Kidney epithelial cell (primary cell): ENCODE results near the gene NPAS1. TPM values are rescaled to one million over a fixed set of nuclear protein-coding genes. Genes with fewer than 3 reads are reported as not detected.

Source experiments
- DNase-seq: peaks from one replicate; pipeline ENCODE4 v3.0.0-alpha.2; 2010; ENCODE audit warnings: low read depth
- H3K27me3 ChIP-seq: 2 replicates; pipeline ENCODE4 v1.6.0; 2011; ENCODE audit warnings: low read length; ENCODE audit not compliant: control insufficient read depth, insufficient read depth
- H3K36me3 ChIP-seq: 2 replicates; pipeline ENCODE4 v1.5.1; 2011; ENCODE audit warnings: low read length; ENCODE audit not compliant: control insufficient read depth, insufficient read depth
- H3K4me3 ChIP-seq: 2 replicates; pipeline ENCODE4 v1.5.1; 2011; ENCODE audit warnings: low read depth, mild to moderate bottlenecking, control low read depth, low read length
- total RNA-seq: library from RNA; depleted of rRNA; stranded (reverse); fragments of >200 nt; gene quantifications from 2 replicates; pipeline ENCODE4 v1.2.3, GENCODE V29; 2015
- TF ChIP-seq, protein P1 (sequence below): IDR thresholded peaks from 2 replicates; pipeline ENCODE4 v1.5.1; 2011; ENCODE audit warnings: mild to moderate bottlenecking, moderate library complexity, low read length, control low read depth, inconsistent platforms; ENCODE audit not compliant: insufficient read depth, poor library complexity, severe bottlenecking

NPAS1 gene
- total RNA-seq, 1 donor from 2014 or later = 1.6 TPM

DNA sequence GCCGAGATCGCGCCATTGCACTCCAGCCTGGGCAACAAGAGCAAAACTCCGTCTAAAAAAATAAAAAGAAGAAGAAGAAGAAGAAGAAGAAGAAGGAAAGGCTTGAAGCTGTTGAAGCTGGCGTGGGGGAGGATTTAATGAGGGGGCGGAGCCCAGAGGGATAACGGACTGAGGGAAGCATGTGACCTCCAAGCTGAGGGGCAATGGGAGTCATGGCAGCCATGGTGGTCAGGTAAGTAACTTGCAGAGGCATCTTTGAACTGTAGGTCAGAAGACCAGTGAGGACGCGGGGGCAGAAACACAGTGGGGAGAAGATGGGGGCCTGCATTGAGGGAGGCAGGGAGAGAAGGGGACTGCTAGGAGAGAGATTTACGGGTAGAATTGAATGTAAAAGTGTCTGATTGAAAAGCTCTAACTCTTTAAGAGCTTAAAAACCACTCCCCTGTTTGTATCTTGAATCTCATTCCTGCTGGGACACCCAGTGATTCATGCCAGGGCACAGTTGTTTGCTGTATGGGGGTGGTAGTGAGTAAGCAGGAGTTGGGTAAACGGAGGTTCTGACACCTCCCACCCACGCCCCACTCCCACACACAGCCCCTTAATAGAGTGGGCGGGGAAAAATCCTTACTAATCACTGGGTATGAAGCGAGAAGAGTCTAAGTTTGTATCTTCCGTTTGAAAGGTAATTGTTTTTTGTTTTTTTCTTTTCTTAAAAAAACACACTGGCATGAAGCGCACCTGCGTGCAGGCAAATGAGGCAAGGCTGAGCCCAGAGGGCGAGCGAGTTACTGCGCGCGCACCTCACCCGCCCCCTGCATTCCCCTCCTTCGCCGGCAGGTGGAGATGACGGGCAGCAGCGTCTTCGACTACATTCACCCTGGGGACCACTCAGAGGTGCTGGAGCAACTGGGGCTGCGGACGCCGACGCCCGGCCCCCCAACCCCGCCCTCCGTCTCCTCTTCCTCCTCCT is 15.8 kb downstream of the NPAS1 start:
- Histone ChIP-seq H3K27me3 (no peaks in the 10 kb centered on the region), H3K4me3 (peak overlapping the region; percentile 48), H3K36me3 (no peaks in the 10 kb centered on the region)
- peak; percentile 69 for DNase-seq
- TF ChIP-seq, protein P1, sequence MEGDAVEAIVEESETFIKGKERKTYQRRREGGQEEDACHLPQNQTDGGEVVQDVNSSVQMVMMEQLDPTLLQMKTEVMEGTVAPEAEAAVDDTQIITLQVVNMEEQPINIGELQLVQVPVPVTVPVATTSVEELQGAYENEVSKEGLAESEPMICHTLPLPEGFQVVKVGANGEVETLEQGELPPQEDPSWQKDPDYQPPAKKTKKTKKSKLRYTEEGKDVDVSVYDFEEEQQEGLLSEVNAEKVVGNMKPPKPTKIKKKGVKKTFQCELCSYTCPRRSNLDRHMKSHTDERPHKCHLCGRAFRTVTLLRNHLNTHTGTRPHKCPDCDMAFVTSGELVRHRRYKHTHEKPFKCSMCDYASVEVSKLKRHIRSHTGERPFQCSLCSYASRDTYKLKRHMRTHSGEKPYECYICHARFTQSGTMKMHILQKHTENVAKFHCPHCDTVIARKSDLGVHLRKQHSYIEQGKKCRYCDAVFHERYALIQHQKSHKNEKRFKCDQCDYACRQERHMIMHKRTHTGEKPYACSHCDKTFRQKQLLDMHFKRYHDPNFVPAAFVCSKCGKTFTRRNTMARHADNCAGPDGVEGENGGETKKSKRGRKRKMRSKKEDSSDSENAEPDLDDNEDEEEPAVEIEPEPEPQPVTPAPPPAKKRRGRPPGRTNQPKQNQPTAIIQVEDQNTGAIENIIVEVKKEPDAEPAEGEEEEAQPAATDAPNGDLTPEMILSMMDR = peak; percentile 95

DNA sequence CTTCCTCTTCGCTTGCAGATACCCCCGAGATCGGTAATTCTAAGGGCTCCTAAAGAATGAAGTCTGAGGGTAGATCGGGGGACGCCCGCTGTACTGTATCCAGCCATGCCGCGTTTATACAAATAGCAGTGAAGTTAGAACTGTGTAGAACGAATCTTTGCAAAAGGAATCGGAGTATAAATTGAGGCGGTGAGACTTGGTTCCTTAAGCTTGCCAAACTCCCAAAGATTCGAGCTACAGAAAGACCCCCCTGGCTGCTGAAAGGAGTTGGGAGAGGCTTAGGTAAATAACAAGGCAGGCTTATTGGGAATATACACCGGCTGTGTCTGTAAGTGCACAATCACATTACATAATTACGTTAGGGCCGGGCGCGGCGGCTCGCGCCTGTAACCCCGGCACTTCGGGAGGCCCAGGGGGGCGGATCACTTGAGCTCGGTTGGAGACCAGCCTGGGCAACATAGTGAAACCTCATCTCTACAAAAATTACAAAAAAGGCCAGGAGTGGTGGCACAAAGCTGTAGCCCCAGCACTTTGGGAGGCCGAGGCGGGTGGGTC is 16.5 kb downstream of the NPAS1 start:
- no peak for DNase-seq
- TF ChIP-seq, protein P1 = no peak

GRCh38 chr19:47037766-47038165 is 18.1 kb downstream of the NPAS1 start:
- H3K27me3 ChIP-seq = no peaks in the 10 kb centered on the region
- TF ChIP-seq, protein P1 = no peak
- no peak for DNase-seq

More for the DNA sequence above, 16.5 kb downstream of the NPAS1 start:
- peak overlapping the region; percentile 48 for H3K4me3 ChIP-seq
- no peaks in the 10 kb centered on the region for H3K36me3 ChIP-seq
- no peaks in the 10 kb centered on the region for H3K27me3 ChIP-seq

DNA sequence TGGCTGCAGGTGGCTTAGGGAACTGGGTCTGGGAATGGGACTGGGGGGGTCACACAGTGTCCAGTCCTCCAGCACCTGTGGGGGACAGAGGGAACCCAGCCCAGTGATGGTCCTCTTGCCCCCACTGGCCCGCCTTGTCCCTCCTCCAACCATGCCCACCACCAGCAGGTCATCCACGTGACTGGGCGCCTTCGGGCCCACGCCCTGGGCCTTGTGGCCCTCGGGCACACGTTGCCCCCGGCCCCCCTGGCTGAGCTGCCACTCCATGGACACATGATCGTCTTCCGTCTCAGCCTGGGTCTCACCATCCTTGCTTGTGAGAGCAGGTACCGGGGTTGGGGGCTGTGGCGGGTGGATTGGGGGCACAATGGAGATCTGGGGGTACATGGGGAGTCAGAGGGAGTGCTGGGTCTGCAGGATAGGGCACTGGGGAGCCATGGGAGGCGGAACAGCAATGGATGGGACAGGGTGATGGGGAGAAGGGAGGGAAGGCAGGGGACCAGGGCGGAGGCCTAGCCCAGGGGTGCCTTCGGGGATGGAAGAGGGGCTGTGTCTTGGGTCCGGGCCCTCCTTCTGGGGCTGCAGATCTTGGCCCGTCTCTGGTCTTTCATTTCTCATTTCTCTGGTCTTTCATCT is 19.7 kb downstream of the NPAS1 start:
- TF ChIP-seq, protein P1 = no peak
- no peak for DNase-seq
- no peaks in the 10 kb centered on the region for H3K27me3 ChIP-seq

More at GRCh38 chr19:47037766-47038165, 18.1 kb downstream of the NPAS1 start:
- no peaks in the 10 kb centered on the region for H3K36me3 ChIP-seq
- no peak overlapping the region for H3K4me3 ChIP-seq

DNA sequence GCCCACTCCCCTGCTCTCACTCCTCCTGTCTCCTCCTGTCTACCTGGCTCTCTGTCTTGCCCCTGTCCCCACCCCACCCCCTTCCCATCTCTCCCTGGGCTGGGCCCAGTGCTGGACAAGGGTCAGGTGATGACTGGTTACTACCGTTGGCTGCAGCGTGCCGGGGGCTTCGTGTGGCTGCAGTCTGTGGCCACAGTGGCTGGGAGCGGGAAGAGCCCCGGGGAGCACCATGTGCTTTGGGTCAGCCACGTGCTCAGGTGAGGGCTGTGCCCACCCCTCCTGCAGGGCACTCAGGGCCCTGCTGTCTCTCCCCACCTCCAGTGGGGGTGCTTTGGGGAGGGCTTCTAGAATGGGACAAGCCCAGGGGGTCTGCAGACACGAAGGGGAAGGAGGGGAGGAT is 21.2 kb downstream of the NPAS1 start:
- no peak for DNase-seq
- TF ChIP-seq, protein P1 = no peak
- H3K27me3 ChIP-seq = no peaks in the 10 kb centered on the region
- H3K36me3 ChIP-seq = no peaks in the 10 kb centered on the region
- no peak overlapping the region for H3K4me3 ChIP-seq

More for the DNA sequence above, 19.7 kb downstream of the NPAS1 start:
- no peaks in the 10 kb centered on the region for H3K36me3 ChIP-seq
- no peak overlapping the region for H3K4me3 ChIP-seq
